ENCODE measurements around the gene VPS37C.
"Not testable (repeated sequence)": the region's sequence is repeated elsewhere in the genome, so short reads cannot be mapped to it uniquely, and the experiment has no call there.

The VPS37C gene

DNA sequence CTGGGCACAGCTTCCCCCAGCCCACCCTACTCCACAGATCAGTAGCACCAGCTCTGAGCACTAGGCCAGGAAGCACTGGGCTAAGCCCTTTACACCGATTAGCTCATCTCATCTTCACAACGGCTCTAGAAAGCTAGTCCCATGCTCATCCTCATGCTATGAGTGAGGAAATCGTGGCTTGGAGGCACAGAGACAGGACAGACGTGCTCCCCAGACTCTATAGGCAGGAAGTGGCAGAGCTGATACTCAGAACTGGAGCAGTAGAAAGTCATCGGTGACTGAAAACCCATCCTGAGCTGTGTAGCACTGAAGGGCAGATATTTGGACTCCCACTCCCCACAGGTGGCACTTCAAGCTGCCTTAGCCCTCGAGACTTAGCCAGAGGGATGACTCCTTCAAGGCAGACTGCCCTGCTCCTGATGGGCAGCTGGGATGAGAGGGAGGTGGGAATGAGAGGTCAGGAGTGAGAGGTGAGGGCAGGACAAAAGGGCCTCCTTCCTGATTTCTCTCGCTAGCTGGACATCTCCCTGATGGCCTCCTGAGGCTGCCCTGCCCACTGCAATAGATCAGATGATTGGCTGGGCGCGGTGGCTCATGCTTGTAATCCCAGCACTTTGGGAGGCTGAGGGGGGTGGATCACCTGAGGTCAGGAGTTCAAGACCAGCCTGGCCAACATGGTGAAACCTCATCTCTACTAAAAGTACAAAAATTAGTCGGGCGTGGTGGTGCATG is 49.3 kb downstream of the VPS37C start:
- in situ Hi-C loops (cut with HindIII; ENCODE audit: low pct_ligation_motif_present, low pct_unique_long_range_greater_than_20kb, low sequenced_read_pairs), result no loop called here
- no peak for DNase-seq

DNA sequence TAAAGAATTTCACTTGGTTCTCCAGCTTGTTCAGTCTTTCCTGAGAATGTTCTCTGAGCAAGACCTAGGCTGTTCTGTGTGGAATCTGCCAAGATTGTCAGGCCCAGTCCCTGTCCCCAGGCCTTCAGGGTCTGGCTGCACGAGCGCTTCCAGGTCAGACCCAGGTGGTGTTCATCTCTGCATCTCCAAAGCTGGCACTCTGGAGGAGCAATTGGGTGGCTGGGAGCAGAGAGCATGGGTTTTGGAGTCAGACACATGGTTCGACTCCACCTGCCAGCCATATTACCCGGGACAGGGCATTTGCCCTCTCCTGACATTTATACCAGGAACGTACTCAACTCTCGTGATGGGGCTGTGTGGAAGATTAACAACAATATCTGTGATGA is 50.2 kb downstream of the VPS37C start:
- in situ Hi-C loops (cut with HindIII; ENCODE audit: low pct_ligation_motif_present, low pct_unique_long_range_greater_than_20kb, low sequenced_read_pairs), result no loop called here
- no peak for DNase-seq

DNA sequence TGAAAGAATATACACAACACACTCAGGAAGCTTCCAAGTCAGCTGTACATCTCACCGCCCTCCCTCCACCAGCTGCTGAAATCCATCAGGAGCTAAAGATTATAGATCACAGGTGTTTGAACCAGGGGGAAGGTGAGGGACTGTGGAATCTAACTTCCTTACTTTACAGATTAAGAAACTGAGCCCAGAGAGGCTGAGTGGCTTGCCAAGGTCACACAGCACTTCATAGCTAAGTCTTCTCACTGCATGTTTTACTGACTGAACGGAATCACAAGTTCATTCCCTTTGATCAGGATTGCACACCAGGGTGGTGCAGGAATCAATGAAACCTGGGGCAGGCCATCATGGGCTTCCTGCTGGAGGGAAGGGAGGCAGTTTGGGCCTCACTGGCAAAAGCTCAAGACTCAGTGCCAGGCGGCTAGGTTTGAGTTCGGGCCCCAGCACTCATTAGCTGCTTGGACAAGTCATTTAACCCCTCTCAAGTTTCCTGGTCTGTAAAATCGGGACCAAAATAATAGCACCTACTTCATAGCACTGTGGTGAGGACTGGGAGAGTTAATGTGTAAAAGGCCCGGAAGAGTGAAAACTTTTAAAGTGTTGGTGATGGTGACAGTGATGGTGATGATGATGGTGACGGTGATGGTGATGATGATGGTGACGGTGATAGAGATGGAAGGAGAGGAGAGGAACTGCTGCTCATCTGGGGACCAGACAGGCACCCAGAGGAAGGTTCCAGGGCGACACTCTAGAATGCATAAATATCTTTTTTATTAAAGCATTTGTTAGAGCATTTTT is 50.8 kb downstream of the VPS37C start:
- no peak for DNase-seq

DNA sequence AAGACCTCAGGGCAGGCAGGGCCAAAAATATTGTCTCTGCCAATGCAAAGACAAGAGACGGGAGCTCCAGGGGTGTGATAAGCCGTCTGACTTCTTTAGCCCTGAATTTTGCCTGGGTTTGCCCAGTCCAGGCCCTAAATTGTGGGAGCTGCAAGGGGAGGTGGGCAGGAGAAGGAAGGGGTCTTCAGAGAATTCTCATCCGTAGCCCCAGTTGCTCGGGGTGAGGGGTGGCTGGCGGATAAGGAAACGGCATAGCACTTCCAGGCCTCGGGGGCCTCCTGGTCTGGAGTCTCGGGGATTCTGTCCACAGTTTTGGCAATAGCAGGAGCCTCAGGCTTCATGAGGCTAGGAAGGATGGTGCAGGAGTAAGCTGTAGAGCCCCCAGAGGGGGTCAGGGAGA is 51.6 kb downstream of the VPS37C start:
- no peak for DNase-seq
- in situ Hi-C loops (cut with HindIII; ENCODE audit: low pct_ligation_motif_present, low pct_unique_long_range_greater_than_20kb, low sequenced_read_pairs), result no loop called here

More for the DNA sequence above, 50.8 kb downstream of the VPS37C start:
- in situ Hi-C loops (cut with HindIII; ENCODE audit: low pct_ligation_motif_present, low pct_unique_long_range_greater_than_20kb, low sequenced_read_pairs), result no loop called here

DNA sequence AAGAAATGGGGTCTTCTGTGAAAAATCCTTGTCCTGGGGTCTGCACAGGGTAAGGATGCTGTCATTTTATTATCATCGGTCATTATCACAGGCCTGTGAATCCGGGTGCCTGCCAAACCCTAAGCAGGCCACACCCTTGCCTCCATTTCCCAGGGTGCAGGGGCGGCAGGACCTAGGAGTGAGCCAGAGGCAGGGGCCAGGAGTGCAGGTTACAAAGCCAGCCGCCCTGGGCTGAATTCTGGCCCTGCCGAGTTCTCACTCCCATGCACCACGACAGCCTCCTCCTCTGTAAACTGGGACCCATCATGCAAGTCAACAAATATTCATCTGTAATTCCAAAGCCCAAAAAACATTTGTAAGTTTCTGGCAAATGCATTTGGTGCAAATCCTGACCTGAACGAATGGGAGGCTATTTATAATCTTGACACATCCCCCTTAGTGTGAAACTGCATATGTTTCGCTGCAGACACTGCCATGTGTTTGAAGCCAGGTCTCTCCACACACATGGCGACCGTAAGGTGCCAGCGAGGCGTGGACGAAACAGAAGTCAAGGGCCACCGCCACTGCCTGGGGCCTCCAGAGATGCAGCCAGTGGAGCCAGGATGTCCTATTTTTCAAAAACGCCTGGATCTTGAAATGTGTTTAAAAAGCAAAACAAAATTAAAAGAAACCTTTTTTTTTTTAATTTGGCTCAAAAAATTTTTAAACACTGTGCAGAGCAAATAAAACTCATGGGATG is 52.2 kb downstream of the VPS37C start:
- in situ Hi-C loops (cut with HindIII; ENCODE audit: low pct_ligation_motif_present, low pct_unique_long_range_greater_than_20kb, low sequenced_read_pairs), result no loop called here
- no peak for DNase-seq

DNA sequence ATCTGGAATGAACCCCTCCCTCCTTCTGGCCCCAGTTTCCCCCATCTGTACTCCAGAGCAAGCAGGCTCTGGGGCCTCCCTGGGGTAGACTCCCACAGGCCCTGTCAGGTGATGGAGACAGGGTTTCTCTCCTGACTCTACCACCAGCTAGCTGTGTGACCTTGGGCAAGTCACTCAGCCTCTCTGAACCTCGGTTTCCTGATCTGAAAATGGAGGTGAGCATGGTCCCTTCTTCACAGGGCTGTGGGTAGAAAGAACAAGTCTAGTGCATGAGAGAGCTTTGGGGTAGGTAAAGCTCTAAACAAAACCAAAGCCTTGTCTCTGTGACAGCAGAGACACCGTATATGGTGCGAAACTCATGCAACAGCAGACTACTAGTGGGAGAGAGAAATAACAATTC is 53.3 kb downstream of the VPS37C start:
- no peak for DNase-seq
- in situ Hi-C loops (cut with HindIII; ENCODE audit: low pct_ligation_motif_present, low pct_unique_long_range_greater_than_20kb, low sequenced_read_pairs), result no loop called here

DNA sequence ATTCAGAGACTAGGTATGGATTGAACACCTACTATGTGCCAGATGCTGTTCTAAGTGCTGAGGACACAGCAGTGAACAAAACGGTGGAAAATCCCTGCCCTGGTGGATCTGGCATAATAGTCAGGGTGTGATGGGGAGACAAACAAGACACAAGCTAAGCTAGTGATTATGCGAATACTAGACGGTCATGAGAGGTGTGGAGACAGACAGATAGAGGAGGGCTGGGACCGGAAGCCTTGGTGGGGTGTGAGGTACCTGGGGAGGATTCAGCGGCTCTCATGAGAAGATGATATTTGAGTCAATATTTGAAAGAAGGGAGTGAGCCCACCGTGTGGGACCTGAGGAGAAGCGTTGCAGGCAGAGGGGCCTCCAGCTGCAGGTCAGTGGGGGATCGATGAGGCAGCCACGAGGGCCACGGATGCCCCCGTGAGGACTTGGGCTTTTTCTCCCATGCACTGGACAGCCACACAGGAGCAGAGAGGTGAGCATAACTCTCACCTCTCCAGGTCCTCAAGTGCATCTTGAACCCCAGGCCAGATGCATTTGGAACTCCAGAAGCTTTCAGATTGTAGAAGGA is 54.2 kb downstream of the VPS37C start:
- in situ Hi-C loops (cut with HindIII; ENCODE audit: low pct_ligation_motif_present, low pct_unique_long_range_greater_than_20kb, low sequenced_read_pairs), result no loop called here

DNA sequence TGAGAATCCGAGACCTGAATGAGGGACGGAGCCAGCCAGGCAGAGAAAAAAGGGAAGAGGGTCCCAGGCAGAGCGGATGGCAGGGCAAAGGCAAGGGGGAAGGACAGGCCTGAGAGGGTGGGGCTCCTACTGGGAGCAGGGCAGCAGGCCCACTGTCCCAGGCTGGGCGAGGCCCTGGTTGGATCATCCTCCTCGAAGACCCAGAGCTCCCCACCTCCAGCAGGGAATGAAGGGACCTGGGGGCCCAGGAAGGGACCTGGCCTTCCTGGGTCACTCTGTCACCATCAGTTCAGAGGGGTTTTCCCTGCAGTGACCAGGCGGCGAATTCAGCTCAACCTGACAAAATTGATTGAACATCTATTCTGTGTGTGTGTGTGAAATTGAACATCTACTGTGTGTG is 54.9 kb downstream of the VPS37C start:
- no peak for DNase-seq
- in situ Hi-C loops (cut with HindIII; ENCODE audit: low pct_ligation_motif_present, low pct_unique_long_range_greater_than_20kb, low sequenced_read_pairs), result no loop called here

More for the DNA sequence above, 54.2 kb downstream of the VPS37C start:
- DNase-seq, result no peak

DNA sequence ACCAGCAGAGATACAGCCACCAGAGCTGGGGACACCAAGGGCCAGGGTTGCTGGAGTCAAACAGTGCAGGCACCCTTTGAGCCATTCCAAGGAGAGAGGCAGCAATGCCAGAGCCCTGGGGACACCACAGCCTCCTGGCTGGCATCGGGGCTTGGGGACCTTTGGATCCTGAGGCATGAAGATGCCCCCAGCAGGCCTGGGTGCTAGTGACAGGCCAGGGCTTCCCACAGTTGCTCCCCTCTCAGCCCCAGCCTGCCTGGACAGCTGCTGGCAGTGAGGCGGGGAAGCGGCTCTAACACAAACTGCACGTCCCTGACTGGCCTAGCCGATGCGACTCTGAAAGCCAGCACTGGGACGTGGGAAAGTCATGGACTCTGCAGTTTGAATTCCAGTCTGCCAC is 56.3 kb downstream of the VPS37C start:
- no peak for DNase-seq
- in situ Hi-C loops (cut with HindIII; ENCODE audit: low pct_ligation_motif_present, low pct_unique_long_range_greater_than_20kb, low sequenced_read_pairs), result no loop called here

DNA sequence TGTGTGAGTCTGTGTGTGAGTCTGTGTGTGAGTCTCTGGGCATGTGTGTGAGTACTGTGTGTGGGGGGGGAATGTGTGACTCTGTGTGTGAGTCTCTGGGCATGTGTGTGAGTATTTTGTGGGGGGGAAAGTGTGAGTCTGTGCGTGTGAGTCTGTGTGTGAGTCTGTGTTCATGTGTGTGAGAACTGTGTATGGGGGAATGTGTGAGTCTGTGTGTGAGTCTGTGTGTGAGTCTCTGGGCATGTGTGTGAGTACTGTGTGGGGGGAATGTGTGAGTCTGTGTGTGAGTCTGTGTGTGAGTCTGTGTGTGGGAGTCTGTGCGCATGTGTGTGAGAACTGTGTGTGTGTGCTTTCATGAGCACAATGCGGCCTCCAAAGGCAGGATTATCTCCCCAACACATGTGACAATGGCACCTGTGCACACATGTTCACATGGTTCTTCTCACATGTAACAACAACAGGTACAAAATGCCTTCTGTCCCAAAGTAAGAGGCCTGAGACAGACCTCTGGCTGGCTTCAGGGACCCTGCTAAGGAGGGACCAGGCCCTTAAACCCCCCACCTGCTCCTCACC is 57.3 kb downstream of the VPS37C start:
- in situ Hi-C loops (cut with HindIII; ENCODE audit: low pct_ligation_motif_present, low pct_unique_long_range_greater_than_20kb, low sequenced_read_pairs), result no loop called here

DNA sequence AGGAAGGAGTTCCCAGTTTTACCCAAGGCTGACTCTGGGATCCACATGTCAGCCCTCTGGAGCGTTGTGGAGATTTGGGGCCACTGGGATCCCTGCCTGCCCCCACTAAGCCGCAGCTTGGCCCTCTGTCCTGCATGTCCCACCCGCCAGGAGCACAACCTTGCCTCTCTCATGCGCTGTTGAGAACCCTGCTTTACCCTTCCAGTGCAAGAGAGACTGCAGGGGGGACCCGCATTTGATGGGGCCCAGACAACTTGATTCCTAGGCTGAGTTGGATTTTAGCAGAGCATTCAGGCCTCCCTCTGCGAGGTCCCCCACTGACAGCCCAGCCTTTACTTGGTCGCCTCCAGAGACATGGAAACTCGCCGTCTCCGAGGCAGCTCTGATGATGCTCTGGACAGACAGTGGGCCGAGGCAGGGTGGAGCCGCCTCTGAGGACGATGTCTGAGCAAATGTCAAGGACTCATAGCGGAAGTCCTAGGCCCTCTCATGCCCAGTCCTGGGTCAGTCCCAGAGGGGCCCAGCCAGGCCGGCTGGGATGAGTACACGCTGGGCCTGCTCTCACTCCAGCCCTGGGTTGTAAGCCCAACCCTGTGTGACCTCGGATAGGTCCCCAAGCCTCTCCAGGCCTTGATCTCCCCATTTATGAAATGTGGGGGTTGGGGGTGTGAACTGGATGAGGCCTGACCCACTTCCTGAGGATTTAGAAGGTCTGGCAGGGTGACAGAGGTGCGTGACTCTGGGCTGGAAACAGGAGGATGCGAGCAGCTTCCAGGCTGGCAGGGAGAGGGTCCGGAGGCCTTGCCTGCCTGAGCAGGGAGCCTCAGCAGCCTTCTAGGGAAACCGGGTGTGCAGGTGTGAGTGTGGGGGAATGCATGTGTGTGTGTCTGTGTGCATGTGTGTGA is 58.3 kb downstream of the VPS37C start:
- DNase-seq, result no peak
- in situ Hi-C loops (cut with HindIII; ENCODE audit: low pct_ligation_motif_present, low pct_unique_long_range_greater_than_20kb, low sequenced_read_pairs), result no loop called here

More for the DNA sequence above, 57.3 kb downstream of the VPS37C start:
- no peak for DNase-seq

DNA sequence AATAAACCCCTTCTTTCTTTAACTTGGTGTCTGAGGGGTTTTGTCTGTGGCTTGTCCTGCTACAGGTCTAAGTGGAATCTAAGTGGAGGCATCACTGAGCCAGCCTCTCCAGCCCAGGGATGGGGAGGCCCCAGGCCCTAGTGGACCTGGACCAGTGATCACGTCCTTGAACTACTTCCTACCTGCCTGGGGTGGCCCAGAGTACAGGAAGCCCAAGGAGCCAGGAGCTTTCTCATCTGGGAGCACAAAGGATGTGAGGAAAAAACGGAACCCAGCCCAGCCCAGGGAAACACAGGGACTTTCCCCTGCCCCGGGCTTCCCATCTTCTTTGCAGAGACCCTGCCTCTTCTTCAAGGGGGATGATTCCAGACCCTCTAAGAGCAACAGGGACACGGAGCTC is 62.4 kb downstream of the VPS37C start:
- in situ Hi-C loops (cut with HindIII; ENCODE audit: low pct_ligation_motif_present, low pct_unique_long_range_greater_than_20kb, low sequenced_read_pairs), result no loop called here
- no peak for DNase-seq

DNA sequence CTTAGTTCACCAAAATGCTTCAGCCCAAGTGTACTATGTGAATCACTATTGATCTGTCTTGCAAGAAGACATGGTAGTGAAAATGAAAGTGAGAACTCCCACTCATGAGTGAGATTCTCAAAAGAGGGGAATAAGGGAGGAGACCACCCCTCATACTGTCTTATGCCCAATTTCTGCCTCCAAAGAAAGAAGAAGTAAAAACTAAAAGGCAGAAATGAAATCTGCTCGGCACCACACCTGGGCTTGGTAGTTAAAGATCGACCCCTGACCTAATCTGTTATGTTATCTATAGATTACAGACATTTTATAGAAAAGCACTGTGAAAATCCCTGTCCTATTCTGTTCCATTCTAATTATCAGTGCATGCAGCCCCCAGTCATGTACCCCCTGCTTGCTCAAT is 63.0 kb downstream of the VPS37C start:
- in situ Hi-C loops (cut with HindIII; ENCODE audit: low pct_ligation_motif_present, low pct_unique_long_range_greater_than_20kb, low sequenced_read_pairs); DNase-seq: not testable (repeated sequence)

DNA sequence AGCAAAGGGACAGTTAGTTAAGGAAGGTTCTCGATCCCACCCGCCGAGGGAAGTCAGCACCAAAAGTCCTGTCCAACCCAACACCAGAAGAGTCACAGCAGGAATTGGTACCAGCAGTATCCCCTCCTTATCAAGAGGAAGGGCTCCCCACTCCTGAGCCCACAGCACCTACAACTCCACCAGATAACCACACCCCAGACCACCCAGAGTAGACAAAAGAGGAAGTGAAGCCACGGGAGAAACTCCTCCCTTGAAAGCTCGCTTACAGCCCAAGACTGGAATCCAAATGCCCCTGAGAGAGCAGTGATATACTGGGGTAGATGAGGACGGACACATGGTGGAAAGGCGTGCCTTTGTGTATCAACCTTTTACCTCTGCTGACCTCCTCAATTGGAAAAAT is 66.2 kb downstream of the VPS37C start:
- in situ Hi-C loops (cut with HindIII; ENCODE audit: low pct_ligation_motif_present, low pct_unique_long_range_greater_than_20kb, low sequenced_read_pairs), result no loop called here
- no peak for DNase-seq

DNA sequence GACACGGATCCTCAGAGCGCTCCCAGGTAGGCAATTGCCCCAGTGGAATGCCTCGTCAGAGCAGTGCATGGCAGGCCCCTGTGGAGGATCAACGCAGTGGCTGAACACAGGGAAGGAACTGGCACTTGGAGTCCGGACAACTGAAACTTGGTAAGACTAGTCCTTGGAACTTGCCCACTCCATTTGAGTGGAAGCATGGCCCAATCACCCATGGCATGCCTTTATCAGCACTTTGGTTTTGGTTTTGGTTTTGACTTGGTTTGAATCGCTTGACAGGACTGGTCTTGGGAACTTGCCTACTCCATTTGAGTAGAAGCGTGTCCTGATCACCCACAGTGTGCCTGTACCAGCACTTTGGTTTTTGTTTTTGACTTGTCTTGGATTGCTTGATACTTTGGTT is 67.1 kb downstream of the VPS37C start:
- DNase-seq; in situ Hi-C loops (cut with HindIII; ENCODE audit: low pct_ligation_motif_present, low pct_unique_long_range_greater_than_20kb, low sequenced_read_pairs): not testable (repeated sequence)

DNA sequence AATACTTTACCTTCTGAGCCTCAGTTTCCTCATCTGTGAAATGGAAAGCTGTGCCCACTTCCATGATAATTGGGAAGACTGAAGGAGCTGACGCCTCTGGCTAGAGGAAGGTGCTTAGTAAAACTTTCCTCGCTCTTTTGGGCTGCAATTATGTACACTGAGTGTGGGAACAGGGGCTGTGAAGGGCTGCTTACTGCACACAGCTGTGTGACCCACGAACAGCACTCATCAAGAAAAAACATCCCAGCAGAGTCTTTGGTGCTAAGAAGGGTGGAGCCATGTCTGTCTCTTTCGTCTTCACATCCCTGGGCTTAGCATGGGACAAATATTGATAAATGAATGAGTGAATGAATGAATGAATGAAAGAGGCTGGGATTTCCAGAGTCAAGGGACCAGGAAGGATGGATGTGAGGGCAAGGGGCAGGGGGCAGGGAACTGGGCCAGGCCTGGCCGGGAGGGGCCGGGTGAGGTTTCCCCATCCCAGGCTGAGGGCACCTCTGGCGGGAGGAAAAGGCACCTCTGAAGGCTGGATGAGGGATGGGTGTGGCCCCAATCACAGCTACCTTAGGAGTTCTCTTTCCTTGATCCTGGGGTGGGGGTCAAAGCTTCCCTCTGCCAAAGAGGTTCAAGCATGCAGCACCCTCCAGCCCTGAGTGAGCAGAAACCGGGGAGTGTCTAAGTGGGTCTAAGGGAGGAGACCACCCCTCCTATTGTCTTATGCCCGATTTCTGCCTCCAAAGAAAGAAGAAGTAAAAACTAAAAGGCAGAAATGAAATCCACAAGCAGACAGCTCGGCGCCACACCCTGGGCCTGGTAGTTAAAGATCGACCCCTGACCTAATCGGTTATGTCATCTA is 68.1 kb downstream of the VPS37C start:
- DNase-seq, result no peak
- in situ Hi-C loops (cut with HindIII; ENCODE audit: low pct_ligation_motif_present, low pct_unique_long_range_greater_than_20kb, low sequenced_read_pairs), result no loop called here

DNA sequence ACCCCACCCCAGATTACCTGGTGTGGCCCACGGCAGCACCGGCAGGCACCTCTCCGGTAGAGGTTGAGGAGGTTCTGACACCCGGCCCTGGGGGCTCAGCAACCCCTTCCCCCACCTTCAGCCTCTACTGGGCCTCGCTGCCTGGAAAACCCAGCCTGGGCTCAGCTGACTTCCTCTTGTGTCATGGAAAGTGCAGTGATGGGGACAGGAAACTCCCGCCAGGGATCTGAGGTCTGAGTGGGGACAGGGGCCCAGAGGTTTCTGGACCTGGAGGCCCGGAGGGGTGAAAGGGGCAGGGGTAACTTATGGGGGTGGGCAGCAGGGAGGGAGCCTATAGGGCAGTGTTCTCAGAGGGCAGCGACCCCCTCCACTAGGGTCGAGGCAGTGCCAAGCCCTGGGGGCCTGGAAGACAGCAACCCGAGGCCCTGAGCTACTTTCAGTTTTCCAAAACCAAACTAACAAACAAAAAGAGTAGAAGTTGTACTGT is 68.9 kb downstream of the VPS37C start:
- in situ Hi-C loops (cut with HindIII; ENCODE audit: low pct_ligation_motif_present, low pct_unique_long_range_greater_than_20kb, low sequenced_read_pairs), result no loop called here
- DNase-seq, result no peak
